ENCODE results near the gene KLKB1.

The KLKB1 gene

DNA sequence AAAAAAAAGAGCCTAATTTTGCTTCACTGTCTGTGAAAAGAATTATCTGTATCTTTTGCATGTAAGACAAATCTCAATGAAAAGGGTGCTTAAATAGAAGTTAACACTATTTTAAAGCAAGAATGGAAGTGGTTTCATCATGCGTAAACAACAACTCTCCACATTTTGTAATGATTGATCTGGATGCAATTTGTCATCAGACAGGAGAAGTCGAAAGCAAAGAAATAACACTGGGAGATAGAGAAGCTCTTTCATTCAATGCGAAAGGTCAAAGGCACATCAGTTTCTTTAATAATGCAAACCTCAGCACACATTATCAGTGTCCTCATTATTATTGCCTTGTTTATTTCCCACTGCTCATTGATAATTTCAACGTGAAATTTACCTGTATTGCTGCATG, 8.8 kb downstream of the KLKB1 start:
- H3K36me3 ChIP-seq (ENCODE audit: control insufficient read depth in 2 of 2, insufficient read depth in 1 of 2, low read length in 2 of 2): no peaks in the 10 kb centered on the region

DNA sequence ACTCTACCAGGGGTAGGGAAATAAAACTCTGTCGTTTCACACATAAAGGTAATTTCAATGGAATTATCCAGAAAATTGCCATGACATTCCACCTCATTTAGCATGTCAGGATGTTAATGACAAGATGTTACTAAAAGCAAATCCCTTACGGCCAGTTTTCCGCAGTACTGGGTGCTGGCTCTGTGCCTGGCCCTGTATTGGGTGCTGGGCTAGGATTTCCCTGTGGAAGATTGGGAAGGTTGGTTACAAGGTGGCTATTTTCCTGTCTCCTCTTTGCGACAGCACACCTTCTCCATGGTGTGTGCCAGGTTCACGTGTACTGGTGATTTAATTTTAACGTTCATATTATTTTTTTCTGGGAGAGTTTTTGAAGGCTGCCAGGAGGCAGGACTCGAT, 13.1 kb downstream of the KLKB1 start:
- POLR2A ChIA-PET: no interaction called here
- CTCF ChIA-PET: interaction anchor here (0.7 kb wide), 1 partner anchor 314 kb away, joined by 3 read pairs; no protein-coding TSS in a partner anchor
- Histone ChIP-seq H3K4me1 (ENCODE audit: control insufficient read depth, insufficient read depth, low read length) (no peaks in the 10 kb centered on the region), H3K27ac (ENCODE audit: extremely low read depth, low read depth, low read length) (no peak overlapping the region), H3K9me3 (ENCODE audit: control insufficient read depth, insufficient read depth, low read depth, low read length) (no peaks in the 10 kb centered on the region), H3K4me3 (ENCODE audit: low read depth, low read length) (no peak overlapping the region), H3K36me3 (ENCODE audit: control insufficient read depth in 2 of 2, insufficient read depth in 1 of 2, low read length in 2 of 2) (no peaks in the 10 kb centered on the region)
- TF ChIP-seq ZNF132 (tag by site-specific recombination; IDR thresholded peaks at IDR 0.05; ENCODE audit: borderline replicate concordance): no peak
- TF ChIP-seq, protein P1, sequence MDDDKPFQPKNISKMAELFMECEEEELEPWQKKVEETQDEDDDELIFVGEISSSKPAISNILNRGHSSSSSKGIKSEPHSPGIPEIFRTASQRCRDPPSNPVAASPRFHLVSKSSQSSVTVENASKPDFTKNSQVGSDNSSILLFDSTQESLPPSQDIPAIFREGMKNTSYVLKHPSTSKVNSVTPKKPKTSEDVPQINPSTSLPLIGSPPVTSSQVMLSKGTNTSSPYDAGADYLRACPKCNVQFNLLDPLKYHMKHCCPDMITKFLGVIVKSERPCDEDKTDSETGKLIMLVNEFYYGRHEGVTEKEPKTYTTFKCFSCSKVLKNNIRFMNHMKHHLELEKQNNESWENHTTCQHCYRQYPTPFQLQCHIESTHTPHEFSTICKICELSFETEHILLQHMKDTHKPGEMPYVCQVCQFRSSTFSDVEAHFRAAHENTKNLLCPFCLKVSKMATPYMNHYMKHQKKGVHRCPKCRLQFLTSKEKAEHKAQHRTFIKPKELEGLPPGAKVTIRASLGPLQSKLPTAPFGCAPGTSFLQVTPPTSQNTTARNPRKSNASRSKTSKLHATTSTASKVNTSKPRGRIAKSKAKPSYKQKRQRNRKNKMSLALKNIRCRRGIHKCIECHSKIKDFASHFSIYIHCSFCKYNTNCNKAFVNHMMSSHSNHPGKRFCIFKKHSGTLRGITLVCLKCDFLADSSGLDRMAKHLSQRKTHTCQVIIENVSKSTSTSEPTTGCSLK (tag by site-specific recombination; IDR thresholded peaks at IDR 0.05): no peak
- no peak for TF ChIP-seq ZNF558 (tag by site-specific recombination; IDR thresholded peaks at IDR 0.05)
- TF ChIP-seq ZNF350 (tag by site-specific recombination; IDR thresholded peaks at IDR 0.05): no peak
- no peak for TF ChIP-seq ZNF223 (tag by site-specific recombination; IDR thresholded peaks at IDR 0.05)
- no peak for TF ChIP-seq ZNF660 (tag by site-specific recombination; IDR thresholded peaks at IDR 0.05)
- no peak for TF ChIP-seq ZNF133 (tag by site-specific recombination; IDR thresholded peaks at IDR 0.05)
- no peak for TF ChIP-seq ZNF623 (tag by site-specific recombination; IDR thresholded peaks at IDR 0.05)

More for the DNA sequence above, 8.8 kb downstream of the KLKB1 start:
- Histone ChIP-seq H3K4me3 (ENCODE audit: low read depth, low read length) (no peak overlapping the region), H3K27ac (ENCODE audit: extremely low read depth, low read depth, low read length) (no peak overlapping the region), H3K9me3 (ENCODE audit: control insufficient read depth, insufficient read depth, low read depth, low read length) (no peaks in the 10 kb centered on the region), H3K4me1 (ENCODE audit: control insufficient read depth, insufficient read depth, low read length) (no peaks in the 10 kb centered on the region)
- ChIA-PET POLR2A (no interaction called here), CTCF (interaction anchor here (0.6 kb wide), 1 partner anchor 33 kb away, joined by 3 read pairs; no protein-coding TSS in a partner anchor)
- TF ChIP-seq ZNF768 (tag by site-specific recombination; IDR thresholded peaks at IDR 0.05) (no peak), ZNF174 (tag by site-specific recombination; IDR thresholded peaks at IDR 0.05) (no peak), GLIS1 (tag by site-specific recombination; IDR thresholded peaks at IDR 0.05) (no peak), ZFHX2 (tag by site-specific recombination; conservative IDR thresholded peaks at IDR 0.05) (no peak), ZNF302 (tag by site-specific recombination; IDR thresholded peaks at IDR 0.05; ENCODE audit: low read depth) (no peak), ZNF133 (tag by site-specific recombination; IDR thresholded peaks at IDR 0.05) (no peak), ZNF341 (tag by site-specific recombination; IDR thresholded peaks at IDR 0.05; ENCODE audit: low read depth) (no peak), ZNF707 (tag by site-specific recombination; IDR thresholded peaks at IDR 0.05) (no peak), ZNF121 (tag by site-specific recombination; IDR thresholded peaks at IDR 0.05) (no peak), SCRT2 (tag by site-specific recombination; IDR thresholded peaks at IDR 0.05) (no peak), ZNF184 (tag by site-specific recombination; IDR thresholded peaks at IDR 0.05) (no peak), ZNF610 (tag by site-specific recombination; IDR thresholded peaks at IDR 0.05; ENCODE audit: borderline replicate concordance) (no peak), ZNF433 (tag by site-specific recombination; IDR thresholded peaks at IDR 0.05; ENCODE audit: low read depth) (no peak), ZNF423 (tag by site-specific recombination; IDR thresholded peaks at IDR 0.05) (no peak), ZNF146 (tag by site-specific recombination; IDR thresholded peaks at IDR 0.05) (no peak), ZNF175 (tag by site-specific recombination; IDR thresholded peaks at IDR 0.05) (no peak)
- TF ChIP-seq, protein P2, sequence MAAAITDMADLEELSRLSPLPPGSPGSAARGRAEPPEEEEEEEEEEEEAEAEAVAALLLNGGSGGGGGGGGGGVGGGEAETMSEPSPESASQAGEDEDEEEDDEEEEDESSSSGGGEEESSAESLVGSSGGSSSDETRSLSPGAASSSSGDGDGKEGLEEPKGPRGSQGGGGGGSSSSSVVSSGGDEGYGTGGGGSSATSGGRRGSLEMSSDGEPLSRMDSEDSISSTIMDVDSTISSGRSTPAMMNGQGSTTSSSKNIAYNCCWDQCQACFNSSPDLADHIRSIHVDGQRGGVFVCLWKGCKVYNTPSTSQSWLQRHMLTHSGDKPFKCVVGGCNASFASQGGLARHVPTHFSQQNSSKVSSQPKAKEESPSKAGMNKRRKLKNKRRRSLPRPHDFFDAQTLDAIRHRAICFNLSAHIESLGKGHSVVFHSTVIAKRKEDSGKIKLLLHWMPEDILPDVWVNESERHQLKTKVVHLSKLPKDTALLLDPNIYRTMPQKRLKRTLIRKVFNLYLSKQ (tag by site-specific recombination; IDR thresholded peaks at IDR 0.05; ENCODE audit: borderline replicate concordance): no peak
- TF ChIP-seq, protein P3, sequence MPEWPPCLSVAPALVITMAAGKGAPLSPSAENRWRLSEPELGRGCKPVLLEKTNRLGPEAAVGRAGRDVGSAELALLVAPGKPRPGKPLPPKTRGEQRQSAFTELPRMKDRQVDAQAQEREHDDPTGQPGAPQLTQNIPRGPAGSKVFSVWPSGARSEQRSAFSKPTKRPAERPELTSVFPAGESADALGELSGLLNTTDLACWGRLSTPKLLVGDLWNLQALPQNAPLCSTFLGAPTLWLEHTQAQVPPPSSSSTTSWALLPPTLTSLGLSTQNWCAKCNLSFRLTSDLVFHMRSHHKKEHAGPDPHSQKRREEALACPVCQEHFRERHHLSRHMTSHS (tag by site-specific recombination; IDR thresholded peaks at IDR 0.05): no peak

All from HEK293 (cell line).